GM19395 (cell line): Measurements from ENCODE around the gene SYT15.
"Not testable (repeated sequence)": the region's sequence is repeated elsewhere in the genome, so short reads cannot be mapped to it uniquely, and the experiment has no call there.

Experiments used
- ATAC-seq: cut with Tn5 transposase; IDR thresholded peaks from one replicate; pipeline ENCODE4 v1.9.1; 2021; ENCODE audit warnings: mild to moderate bottlenecking, moderate library complexity; ENCODE audit not compliant: unreplicated experiment

SYT15 gene

GRCh38 chr10:46587546-46587945, 8.6 kb downstream of the SYT15 start:
- ATAC-seq: not testable (repeated sequence)

GRCh38 chr10:46588221-46588620, 9.3 kb downstream of the SYT15 start:
- ATAC-seq: not testable (repeated sequence)

- ATAC-seq: not testable (repeated sequence)
Observed at GRCh38 chr10:46589589-46589988, 10.7 kb downstream of the SYT15 start.

GRCh38 chr10:46591053-46591452, 12.1 kb downstream of the SYT15 start:
- ATAC-seq: not testable (repeated sequence)

- ATAC-seq: not testable (repeated sequence)
Observed at GRCh38 chr10:46593307-46593706, 14.4 kb downstream of the SYT15 start.

- not testable (repeated sequence) for ATAC-seq
Observed at GRCh38 chr10:46594453-46595063, 15.6 kb downstream of the SYT15 start.

- ATAC-seq: not testable (repeated sequence)
Observed at GRCh38 chr10:46596570-46596969, 17.6 kb downstream of the SYT15 start.

GRCh38 chr10:46597616-46598246, 18.8 kb downstream of the SYT15 start:
- peak; percentile 84 for ATAC-seq

GRCh38 chr10:46600516-46600915, 21.6 kb downstream of the SYT15 start:
- ATAC-seq: peak; percentile 70

GRCh38 chr10:46615540-46615939, 36.6 kb downstream of the SYT15 start:
- ATAC-seq: not testable (repeated sequence)

- ATAC-seq: not testable (repeated sequence)
Observed at GRCh38 chr10:46616227-46616626, 37.3 kb downstream of the SYT15 start.

GRCh38 chr10:46617134-46617533, 38.2 kb downstream of the SYT15 start:
- ATAC-seq: not testable (repeated sequence)

GRCh38 chr10:46617913-46618312, 39.0 kb downstream of the SYT15 start:
- not testable (repeated sequence) for ATAC-seq

GRCh38 chr10:46623899-46624654, 45.1 kb downstream of the SYT15 start:
- not testable (repeated sequence) for ATAC-seq

GRCh38 chr10:46629805-46630204, 50.9 kb downstream of the SYT15 start:
- not testable (repeated sequence) for ATAC-seq

- ATAC-seq: not testable (repeated sequence)
Observed at GRCh38 chr10:46630816-46631215, 51.9 kb downstream of the SYT15 start.

- ATAC-seq: not testable (repeated sequence)
Observed at GRCh38 chr10:46631683-46632082, 52.8 kb downstream of the SYT15 start.

GRCh38 chr10:46634698-46635097, 55.8 kb downstream of the SYT15 start:
- ATAC-seq: not testable (repeated sequence)

- peak; percentile 74 for ATAC-seq
Observed at GRCh38 chr10:46635364-46635959, 56.5 kb downstream of the SYT15 start.

GRCh38 chr10:46640005-46640404, 61.1 kb downstream of the SYT15 start:
- not testable (repeated sequence) for ATAC-seq
